ENCODE results near the gene EBF3.

Gene EBF3

DNA sequence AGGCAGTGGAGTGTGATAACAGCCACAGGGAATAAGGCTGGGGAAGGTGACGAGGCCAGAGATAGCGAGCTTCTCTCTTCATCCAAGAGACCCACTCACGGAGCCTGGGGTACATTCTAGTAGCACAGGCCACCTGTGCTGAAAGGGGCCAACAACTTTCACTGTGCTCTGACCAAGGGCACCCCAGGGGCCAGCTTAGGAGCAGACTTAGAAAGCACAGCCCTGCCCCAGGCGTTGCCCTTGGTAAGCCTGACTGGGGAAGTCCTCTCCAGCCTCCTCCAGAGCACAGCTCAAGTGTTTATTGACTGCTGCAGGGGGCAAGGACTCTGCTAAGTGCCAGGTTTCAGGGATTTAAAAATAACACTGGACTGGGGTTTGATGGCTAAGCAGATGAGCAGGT is 44.7 kb downstream of the EBF3 start:
- Histone ChIP-seq H3K4me3 (no peak overlapping the region), H3K27ac (no peak overlapping the region)
- TF ChIP-seq, protein P1, sequence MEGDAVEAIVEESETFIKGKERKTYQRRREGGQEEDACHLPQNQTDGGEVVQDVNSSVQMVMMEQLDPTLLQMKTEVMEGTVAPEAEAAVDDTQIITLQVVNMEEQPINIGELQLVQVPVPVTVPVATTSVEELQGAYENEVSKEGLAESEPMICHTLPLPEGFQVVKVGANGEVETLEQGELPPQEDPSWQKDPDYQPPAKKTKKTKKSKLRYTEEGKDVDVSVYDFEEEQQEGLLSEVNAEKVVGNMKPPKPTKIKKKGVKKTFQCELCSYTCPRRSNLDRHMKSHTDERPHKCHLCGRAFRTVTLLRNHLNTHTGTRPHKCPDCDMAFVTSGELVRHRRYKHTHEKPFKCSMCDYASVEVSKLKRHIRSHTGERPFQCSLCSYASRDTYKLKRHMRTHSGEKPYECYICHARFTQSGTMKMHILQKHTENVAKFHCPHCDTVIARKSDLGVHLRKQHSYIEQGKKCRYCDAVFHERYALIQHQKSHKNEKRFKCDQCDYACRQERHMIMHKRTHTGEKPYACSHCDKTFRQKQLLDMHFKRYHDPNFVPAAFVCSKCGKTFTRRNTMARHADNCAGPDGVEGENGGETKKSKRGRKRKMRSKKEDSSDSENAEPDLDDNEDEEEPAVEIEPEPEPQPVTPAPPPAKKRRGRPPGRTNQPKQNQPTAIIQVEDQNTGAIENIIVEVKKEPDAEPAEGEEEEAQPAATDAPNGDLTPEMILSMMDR (IDR thresholded peaks at IDR 0.05): no peak
- no peak for DNase-seq (ENCODE audit: low spot score)

DNA sequence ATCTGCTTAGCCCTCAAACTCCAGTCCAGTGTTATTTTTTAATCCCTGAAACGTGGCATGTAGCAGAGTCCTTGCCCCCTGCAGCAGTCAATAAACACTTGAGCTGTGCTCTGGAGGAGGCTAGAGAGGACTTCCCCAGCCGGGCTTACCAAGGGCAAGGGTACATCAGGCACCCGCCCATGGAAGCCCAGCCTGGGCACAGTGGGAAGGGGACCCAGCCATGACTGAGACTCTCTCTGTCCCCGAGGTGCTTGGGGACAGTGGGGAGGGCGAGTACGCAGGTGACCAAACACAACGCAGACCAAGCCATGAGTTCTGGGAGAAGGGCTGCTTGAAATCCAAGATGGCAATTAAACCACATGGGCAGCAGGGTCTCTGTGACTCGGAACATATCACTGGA is 45.2 kb downstream of the EBF3 start:
- no peak for DNase-seq (ENCODE audit: low spot score)

DNA sequence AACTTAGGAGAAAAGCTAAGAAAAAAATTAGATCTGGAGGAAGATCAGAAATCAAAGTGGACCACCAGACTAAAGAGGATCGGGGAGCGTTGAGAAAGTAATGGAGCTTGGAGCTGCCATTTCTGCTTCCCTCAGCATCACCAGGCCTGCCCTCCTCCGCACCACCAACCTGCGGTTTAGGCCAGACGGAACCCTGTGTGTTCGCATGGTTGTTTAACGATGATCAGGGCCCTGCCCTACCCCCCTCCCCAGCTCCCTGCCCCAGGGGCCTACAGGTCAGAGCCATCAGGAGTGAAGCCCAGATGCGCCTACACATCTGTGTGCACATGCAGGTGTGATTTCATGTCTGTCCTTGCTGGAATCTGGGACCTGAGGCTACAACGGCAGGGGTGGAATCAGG is 45.7 kb downstream of the EBF3 start:
- Histone ChIP-seq H3K4me3 (no peak overlapping the region), H3K27ac (no peak overlapping the region)
- TF ChIP-seq, protein P1 (IDR thresholded peaks at IDR 0.05): no peak
- no peak for DNase-seq (ENCODE audit: low spot score)

More for the DNA sequence above, 45.2 kb downstream of the EBF3 start:
- TF ChIP-seq, protein P1 (IDR thresholded peaks at IDR 0.05): no peak
- Histone ChIP-seq H3K4me3 (no peak overlapping the region), H3K27ac (no peak overlapping the region)

DNA sequence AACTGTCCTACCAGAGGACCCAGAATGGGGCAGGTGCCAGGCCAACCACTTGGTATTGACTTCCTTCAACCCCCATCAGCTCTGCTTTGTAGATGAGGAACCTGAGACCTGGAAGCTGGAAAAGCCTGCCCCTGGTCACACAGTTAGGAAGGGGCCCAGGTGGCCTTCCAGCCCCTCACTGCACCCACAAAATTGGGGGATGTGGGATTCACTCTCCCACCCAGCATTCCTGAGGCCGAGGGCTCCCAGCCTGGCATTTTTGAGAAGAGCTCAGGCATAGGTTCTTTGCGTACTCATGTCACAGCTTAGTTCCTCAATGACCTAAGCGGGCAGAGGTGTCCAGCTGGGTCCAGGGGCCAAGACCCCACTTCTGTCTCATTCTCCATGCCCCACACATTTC is 46.1 kb downstream of the EBF3 start:
- Histone ChIP-seq H3K27ac (no peak overlapping the region), H3K4me3 (no peak overlapping the region)
- no peak for DNase-seq (ENCODE audit: low spot score)
- TF ChIP-seq, protein P1 (IDR thresholded peaks at IDR 0.05): no peak

DNA sequence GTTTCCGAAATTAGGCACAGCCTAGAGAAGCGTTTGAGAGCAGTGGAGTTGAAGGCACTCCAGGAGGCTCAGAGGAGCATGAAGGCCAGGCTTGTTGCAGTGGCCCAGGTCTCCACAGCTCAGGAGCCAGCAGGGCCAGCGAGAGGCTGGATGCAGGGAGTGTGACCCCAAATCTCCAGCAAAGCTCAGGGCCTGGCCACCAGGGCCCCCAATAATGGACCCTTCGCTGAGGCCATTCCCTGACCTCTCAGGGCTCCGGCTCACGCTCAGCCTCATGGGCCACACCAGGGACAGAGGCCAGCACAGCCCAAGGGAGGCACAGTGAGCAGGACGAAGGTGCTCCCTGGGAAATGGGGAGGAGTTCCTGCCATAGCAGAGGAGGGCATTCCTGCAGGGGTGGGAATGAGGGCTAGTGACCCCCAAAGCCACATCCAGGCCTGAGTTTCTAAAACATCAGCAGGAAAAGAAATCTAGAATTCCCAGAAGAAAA is 47.5 kb downstream of the EBF3 start:
- TF ChIP-seq, protein P1 (IDR thresholded peaks at IDR 0.05): no peak
- H3K27ac ChIP-seq: no peak overlapping the region
- H3K4me3 ChIP-seq: no peak overlapping the region
- DNase-seq (ENCODE audit: low spot score): no peak

DNA sequence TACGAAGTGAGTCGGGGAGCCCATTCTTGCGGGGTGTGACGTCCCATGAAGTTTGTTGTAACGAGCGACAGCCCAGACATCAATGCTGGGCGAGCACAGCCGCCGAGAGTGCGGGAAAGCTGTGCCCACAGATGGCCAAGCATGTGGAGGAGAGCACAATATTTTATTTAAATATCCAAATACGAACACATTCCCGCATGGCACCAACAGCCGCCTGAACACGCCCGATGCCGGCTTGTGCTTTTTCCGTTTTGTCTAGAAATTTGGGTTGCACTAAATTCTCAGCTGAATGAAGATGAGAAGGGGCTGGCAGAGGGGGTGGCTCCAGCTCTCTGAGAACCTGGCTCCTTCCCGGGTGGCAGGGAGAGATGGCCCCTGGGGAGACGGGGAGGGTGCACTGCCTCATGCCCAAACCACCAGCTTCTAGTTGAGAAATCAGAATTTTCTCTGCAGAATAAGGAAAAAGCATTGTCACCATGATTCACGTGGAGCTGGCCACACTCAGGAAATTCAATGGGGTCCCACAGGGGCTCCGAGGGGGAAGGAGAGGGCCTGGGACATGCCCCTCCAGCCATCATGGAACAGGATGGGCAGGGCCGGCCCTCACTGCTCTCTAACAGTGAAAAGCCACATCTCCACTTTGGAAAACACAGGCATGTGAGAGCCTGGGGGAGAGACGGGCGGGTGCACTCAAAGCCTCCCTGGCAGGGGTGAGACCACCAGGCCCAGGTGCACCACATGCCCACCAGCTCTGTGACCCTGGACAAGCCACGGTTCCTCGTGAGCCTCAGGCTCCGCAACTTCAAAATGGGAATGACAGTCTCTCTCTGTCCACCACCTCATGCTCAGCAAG is 48.3 kb downstream of the EBF3 start:
- DNase-seq (ENCODE audit: low spot score): no peak
- no peak overlapping the region for H3K27ac ChIP-seq
- TF ChIP-seq, protein P1 (IDR thresholded peaks at IDR 0.05): no peak
- no peak overlapping the region for H3K4me3 ChIP-seq

DNA sequence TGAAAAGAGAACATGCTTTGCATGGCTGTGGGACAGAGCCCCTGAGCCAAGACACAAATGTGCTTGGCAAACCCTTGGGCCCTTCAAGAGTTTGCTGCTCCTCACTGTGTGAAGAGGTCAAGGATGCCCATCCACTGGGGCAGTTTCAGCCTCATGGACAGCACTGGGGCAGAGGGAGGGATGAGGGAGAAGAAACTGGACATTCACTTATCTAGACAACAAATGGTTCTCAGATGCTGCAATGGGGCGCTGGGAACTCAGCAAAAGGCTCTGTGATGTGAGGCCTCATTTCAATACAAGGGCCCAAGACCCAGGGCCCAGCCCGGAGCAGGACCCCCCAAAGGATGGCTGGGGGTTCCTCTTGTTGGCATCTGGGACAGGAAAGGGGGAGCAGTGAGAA is 49.1 kb downstream of the EBF3 start:
- TF ChIP-seq, protein P1 (IDR thresholded peaks at IDR 0.05): no peak
- DNase-seq (ENCODE audit: low spot score): no peak
- Histone ChIP-seq H3K27ac (no peak overlapping the region), H3K4me3 (no peak overlapping the region)

Data from coronary artery (tissue), 2 donors.